Endothelial cell of hepatic sinusoid (primary cell): ENCODE data around the gene SLC6A11.

Source experiments
- in situ Hi-C: cut with HindIII; loops from 2 replicates; pipeline ENCODE4 v1.10.0; 2017; ENCODE audit warnings: low sequenced_read_pairs

Gene SLC6A11

DNA sequence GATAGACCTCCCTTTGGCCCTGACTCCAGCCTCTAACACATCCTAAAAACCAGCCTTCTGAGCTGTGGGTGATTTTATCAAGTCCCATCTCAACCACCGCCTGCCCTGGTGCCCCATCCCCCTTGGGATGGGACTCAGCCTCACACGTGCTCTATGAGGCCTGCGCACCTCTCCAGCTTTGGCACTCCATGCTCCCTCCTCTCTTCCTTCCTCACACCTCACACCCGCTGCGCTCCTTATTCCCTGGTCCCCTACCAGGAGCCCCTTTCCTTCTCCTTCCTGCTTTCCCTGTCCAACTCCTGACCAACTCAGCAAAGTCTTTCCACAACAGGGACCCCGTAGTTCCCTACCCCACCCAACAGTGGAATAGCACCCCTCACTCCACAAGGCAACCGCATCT, 158.1 kb downstream of the SLC6A11 start:
- in situ Hi-C loops = no loop called here

DNA sequence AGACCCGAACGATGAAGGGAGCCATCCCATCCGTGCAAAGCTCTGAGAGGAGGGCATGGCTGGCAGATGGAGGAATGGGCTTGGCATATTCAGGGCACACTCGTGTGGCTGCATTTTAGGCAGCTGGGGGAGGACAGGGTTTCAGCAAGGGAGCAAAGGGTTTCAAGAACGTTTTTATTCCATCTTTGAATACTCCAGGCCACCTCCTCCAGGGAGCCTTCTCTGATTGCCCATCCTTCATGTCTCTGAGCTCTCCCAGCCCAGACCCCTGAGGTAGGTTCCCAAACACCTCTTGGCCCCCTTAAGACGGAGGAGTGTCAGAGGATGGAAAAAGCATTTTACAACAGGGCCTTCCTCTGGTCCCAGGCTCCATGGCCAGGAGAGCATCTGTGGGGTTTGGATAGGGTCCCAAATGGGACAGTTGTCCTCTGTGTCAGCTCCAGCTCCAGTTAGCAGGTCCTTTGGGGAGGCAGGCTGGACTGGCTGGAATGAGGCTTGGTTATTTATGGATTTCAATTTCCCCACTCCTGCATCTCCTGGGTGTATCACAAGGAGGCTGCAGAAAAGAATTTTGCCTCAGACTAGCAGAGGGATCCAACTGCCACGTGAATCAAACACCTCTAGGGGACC, 158.8 kb downstream of the SLC6A11 start:
- in situ Hi-C loops = no loop called here

DNA sequence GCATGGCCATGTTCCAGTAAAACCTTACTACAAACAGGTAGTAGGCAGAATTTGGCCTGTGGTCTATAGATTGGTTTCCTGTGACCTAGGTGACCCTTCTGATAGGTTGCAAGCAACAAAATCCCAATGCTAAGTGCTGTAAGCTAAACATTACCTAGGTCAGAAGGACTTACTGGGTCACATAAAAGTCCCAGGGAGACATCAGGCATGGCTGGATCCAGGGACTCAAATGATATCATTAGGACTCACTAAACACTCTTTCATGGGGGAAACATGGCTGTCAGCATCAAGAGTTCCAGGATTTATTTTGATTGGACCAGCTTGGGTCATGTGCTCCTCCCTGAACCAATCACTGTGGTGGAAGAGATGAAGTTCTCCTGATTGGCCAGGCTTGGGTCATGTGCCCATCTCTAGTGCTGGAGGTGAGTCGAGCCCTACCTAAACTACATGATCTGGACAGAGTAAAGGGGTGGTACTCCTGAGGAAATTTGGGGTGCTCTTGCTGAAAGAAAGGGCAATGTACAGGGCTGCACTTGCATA, 159.7 kb downstream of the SLC6A11 start:
- in situ Hi-C loops = no loop called here

DNA sequence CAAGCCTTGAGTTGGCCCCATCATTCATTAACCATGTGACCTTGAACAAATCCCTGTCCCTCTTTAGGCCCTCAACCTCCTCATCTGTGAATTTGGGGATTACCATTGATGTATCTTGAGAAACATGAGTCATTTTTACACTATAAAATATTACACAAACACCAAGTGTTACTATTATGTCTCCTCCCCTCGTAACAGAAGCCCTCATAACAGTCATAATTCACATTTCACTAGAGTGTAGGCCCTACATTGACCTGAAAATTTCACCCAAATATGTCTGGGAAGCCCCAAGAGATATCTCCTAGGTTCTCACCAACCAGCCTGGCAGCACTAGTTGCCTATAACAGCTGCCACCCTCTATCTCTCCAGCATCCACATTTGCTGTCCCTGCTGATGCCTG, 160.7 kb downstream of the SLC6A11 start:
- in situ Hi-C loops = no loop called here

DNA sequence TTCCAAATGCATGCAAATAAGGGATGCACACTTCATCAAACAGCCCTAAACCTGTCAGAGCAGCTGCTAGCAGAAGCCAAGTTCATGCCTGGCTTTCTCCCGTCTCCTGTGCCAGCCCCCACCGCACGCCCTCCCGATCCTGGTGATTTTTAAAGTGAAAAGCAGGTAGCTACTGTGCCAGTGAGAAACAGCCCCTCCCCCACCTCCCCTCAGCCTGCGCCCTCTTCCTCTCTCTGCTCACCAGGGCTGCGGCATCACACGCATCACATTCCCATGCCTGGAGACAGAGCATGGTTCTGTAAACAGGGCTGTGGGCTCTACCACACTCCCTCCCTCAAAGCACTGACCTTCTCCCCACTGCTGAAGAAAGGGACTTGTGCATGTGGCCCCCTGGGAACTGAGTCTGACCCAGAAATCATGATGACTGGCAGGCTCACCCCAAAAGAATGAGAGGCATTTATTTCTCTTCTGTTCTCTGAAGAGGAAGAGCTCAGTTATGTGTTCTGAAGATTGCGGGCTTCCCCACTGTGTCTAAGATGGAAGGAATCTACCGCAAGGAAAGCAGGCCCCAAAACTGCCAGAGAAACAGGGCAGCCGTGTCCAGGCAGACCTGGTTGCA, 162.0 kb downstream of the SLC6A11 start:
- in situ Hi-C loops = no loop called here

DNA sequence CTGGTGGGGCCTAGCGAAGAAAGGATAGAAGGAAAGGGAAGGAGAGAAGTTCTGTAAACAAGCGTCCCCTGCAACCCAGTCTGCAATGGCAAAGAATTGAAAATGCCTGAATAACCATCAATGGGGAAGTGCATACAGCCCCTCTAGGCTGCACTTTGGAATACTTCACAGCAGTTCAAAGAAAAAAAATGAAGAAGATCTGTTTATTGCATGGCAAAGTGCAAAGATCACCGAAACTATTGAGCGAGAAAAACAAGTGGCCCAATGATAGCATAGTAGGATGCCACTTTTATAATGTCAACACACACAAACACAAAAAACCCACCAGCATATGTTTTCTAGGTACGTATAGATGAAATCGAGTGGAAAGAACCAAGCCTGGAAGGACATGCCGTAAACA, 162.9 kb downstream of the SLC6A11 start:
- in situ Hi-C loops = no loop called here

DNA sequence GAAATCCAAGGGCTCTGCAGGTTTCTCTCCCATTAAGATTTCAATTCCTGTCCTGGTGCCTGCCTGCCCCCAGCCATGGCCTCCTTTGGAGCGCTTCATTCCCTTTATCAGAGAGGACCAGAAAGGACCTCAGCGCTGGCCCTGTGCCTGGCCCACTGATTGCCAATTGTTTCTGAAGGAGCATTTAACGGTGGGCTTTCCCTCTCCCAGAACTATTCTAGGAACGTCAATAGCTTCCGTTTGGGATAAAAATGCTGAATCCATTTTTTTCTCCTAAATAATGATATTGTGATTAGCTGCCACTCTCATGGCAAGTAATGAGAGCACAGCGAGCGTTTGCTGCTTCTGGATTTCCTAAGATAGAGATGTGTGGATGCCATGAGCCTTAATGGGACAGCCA, 164.3 kb downstream of the SLC6A11 start:
- in situ Hi-C loops = no loop called here

DNA sequence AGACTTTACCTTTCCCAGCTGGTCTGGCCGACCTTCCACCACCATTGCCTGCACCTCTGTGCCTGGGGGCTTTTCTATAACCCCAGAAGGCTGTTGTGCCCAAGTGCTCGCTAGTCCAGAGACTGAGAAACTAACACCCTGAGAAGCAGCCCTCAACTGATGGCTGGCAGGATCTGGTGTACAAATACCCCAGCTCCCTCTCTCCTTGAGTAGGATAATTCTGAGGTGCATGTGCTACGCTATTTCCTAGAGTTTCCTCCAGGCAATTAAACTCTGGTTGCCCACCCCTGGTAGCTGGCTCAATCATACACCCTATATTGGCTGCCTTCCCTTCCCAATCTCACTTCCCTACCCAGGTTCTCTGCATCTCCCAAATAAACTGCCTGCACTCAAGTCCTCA, 165.0 kb downstream of the SLC6A11 start:
- in situ Hi-C loops = no loop called here

DNA sequence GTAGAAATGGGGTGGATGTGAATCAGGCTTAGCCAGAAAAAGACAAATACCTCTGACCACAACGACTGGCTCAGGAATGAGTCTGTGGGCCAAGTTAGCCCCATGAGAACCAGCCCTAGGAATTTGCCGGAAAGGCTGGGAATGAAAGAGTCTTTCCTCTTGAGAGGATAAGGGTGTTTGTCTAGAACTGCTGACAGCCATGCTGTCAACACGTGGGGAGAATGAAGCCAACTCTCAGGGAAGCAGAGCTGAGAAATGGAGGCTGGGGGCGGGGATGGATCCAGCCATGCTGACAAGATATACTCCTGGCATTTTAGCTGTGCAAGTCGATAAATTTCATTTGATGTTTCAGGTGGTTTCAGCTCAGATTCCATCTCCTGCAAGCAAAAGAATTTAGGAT, 165.9 kb downstream of the SLC6A11 start:
- in situ Hi-C loops = no loop called here

DNA sequence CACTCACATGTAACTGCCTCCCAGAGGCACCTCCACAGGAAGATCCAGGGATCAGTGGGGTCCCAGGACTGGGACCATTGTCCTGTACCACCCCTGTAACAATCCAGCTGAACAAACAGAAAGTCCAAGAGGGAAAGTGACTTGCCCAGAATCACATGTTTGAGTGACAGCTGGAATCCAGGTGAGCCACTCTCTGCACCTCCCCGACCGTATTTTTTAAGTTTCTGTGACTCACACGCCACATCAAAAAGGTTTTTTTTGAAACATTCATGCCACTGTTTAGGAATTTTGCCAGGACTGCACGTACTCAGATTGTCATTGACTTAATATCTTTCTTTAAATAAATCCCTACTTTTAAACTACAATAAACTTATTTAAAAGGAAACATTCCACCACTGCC, 166.8 kb downstream of the SLC6A11 start:
- in situ Hi-C loops = no loop called here

DNA sequence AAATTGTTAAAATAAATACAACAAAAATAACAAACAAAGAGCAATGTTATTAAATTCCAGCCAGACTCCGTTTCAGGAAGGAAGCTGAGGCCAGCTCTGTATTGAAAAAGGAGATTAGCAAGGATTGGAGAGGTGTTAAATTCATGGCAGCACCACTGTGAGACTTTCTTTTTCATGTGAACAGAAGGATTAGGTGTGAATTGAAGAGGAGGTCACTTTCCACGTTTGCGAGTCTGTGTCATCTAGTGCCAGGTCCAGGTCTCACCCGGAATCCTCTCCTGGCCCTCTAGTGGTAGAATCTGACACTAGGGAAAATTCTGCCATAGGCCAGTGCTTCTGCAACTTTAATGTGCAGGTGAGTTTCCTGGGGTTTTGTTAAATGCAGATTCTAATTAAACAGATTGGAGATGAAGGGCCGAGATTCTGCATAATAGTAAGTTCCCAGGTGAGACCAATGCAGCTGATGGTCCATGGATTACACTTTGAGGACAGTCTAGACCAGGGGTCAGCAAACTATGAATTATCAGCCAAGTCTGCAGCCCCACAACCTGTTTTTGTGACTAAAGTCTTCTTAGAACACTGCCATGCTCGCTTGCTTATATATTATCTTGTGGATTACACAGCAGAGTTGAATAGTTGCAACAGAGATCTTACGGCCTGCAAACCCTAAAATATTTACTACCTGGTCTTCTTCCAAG, 167.3 kb downstream of the SLC6A11 start:
- in situ Hi-C loops = no loop called here

DNA sequence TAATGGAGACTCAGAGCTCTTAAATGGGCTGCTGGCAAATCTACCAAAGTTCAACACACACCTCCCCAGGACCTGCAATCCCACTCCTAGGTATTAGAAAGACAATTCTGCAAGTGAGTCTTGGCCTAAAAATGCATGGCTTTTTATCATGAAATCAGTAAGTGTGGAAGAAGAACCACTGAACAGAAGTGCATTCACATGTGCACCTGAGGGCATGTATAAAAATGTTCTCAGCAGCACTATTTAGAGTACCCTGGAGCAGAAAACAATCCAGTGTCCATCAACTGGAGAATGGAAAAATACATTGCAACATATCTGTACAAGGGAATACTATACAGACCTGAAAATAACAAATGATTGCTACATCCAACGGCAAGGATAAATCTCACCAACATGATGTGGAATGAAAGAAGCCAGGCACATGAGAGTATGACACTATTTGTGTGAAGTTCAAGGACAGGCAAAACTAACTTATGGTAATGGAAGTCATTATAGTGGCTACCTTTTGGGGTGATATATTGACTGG, 168.4 kb downstream of the SLC6A11 start:
- in situ Hi-C loops = no loop called here

DNA sequence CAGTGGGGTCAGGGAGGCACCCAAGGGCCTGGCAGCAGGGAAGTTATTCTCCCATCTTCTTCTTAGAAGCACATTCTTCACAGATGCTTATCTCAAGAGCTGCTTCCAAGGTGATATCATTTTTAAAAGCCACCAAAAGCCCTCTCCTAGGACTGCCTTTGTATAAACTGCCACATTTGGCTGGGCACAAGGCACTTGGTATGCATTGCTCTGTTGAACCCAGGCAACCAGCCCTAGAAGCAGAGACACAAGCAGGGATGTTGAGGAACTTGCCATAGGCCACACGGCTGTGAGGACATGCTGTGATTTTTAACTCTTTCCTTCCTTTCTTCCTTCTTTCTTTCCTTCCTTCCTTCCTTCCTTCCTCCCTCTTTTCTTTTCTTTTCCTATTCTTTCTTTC, 169.2 kb downstream of the SLC6A11 start:
- in situ Hi-C loops = no loop called here

DNA sequence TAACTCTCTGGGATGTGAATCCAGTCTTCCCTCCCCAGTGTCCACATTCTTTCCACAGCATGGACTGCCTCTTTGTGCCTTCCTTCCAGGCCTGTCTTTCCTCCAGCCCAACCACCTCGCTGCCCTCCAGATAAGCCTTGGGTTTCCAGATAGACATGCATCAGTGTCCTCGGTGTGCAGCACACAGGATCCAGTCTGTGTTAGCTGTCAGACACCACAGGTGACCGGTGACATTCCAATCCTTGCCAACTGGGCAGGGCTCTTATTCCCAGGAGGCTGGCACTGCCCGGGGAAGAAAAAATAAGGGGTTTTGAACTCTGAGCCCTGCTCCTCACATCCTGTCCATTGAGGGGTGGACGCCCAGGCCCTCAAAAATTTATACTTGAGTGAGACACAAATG, 170.6 kb downstream of the SLC6A11 start:
- in situ Hi-C loops = no loop called here

DNA sequence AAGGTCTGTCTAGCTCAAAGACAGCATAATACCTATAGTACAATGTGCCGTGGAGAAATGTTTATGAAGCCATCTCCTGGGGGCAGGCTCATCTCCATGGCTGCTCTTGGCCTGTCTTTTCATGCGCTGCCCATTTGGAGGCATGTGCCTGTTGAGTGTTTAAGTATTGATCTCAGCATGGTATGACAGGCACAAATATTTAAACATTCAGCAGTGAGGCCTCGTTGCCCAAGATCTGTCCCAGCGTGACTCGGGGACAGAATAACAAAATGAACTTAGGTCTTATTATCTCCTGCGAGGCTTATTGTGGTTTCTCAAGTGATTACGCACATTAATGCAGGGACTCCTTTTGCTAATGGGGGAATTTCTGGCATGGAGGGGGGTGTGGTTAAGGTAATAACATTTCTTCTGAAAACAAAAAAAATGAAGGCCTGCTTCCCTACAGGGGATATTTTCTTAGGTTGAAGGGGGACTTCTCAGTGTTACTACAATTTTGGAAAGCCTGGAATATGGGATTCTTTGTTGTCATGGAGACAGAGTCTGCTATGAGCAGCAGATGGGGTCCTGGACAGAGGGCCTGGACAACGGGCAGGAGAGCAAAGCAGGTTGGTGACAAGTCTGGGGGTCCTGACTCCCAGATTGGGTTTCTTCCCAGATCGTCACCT, 172.1 kb downstream of the SLC6A11 start:
- in situ Hi-C loops = no loop called here

DNA sequence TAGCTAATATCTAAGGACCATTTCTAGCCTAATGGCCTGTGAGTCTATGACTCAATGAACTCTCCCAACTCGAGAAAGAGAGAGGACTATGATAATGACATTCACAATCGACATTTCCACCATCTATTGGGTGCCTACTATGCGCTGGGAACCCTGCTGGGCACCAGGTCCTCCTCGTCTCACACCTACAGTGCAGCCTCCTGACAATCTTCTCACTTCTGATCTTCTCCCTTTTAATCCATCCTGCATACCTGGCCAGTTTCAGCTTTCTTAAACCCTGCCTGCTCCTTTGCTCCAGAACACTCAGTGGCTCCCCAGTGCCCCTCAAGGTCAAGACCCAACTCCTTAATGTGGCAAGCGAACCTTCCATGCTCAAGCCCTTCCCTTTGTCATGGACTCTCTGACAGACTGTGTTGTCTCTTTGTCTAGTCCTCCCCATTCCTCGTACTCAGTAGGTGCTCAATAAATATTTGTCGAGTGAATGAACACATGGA, 173.0 kb downstream of the SLC6A11 start:
- in situ Hi-C loops = no loop called here
